GM21515 (cell line): Measurements from ENCODE around the gene RAB40C.

Experiments
- ATAC-seq: cut with Tn5 transposase; IDR thresholded peaks from one replicate; pipeline ENCODE4 v1.9.1; 2021; ENCODE audit not compliant: unreplicated experiment

The RAB40C gene

DNA sequence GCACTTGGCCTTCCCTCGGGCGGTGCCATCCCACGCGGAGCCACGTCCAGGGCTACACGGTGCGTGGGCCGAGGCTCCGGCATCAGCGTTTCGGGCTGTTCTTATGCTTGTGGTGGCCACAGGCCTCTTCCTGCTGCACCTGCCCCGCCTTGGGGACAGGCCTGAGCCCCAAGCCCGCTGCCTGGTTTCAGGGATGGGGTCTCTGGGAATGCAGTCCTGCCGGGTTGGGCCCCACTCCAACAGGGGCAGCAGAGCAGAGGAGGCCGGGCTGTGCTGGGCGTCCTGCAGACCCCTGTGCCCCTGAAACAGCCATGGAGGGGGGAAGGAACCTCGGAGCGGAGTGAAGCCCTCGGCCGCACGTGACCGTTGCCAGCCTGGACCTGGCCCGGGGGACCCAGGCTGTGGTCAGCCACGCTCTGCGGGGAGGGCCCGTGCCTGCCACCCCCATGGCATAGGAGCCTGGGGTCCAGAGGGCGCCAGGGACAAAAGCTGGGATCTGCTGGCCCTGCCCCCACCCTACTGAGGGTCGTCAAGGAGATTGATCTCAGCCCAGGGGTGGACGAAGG is 40.5 kb downstream of the RAB40C start:
- no peak for ATAC-seq

DNA sequence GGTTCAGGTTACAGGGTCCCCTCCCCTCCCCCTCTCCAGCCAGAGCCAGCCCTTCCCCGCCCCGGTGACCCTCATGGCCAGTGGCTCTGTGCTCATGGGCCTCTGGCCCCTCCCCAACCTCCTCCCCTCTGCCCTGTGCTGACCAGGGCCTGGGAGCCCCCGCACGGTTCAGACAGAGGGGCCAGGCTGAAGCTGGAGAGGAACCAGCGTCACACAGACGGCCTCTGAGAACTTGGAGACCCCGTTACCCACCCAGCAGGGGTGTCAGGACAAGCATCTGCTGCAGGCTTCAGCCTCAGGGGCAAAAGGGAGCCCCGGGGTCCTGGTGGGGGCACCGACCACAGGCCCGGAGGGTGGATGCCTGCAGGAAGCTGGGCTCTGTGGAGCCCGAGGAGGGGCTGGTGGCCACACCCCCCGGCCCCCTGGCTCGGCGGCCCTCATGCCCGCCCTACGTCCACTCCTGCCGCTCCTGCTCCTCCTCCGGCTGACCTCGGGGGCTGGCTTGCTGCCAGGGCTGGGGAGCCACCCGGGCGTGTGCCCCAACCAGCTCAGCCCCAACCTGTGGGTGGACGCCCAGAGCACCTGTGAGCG is 41.0 kb downstream of the RAB40C start, which contains the start of gene WFIKKN1:
TSS of gene WFIKKN1 (plus strand) at position 171 of the 591 bp plus-strand sequence. CDS start at position 440, 269 bp downstream.
- no peak for ATAC-seq

DNA sequence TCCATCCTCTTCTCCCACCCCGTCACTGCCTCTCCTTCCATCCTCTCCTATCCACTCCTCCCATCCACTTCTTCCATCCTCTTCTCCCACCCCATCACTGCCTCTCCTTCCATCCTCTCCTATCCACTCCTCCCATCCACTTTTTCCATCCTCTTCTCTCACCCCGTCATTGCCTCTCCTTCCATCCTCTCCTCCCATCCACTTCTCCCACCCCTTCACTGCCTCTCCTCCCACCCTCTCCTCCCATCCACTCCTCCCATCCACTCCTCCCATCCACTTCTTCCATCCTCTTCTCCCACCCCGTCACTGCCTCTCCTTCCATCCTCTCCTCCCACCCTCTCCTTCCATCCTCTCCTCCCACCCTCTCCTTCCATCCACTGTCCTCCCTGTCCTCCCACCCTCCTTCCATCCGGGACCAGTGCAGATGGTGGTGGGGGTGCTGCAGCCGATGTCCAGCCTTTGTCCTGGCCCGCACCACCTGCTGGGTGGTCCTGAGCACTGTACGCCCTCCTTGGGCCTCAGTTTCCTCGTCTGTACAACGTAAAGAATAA is 42.0 kb downstream of the RAB40C start:
- ATAC-seq: no peak

DNA sequence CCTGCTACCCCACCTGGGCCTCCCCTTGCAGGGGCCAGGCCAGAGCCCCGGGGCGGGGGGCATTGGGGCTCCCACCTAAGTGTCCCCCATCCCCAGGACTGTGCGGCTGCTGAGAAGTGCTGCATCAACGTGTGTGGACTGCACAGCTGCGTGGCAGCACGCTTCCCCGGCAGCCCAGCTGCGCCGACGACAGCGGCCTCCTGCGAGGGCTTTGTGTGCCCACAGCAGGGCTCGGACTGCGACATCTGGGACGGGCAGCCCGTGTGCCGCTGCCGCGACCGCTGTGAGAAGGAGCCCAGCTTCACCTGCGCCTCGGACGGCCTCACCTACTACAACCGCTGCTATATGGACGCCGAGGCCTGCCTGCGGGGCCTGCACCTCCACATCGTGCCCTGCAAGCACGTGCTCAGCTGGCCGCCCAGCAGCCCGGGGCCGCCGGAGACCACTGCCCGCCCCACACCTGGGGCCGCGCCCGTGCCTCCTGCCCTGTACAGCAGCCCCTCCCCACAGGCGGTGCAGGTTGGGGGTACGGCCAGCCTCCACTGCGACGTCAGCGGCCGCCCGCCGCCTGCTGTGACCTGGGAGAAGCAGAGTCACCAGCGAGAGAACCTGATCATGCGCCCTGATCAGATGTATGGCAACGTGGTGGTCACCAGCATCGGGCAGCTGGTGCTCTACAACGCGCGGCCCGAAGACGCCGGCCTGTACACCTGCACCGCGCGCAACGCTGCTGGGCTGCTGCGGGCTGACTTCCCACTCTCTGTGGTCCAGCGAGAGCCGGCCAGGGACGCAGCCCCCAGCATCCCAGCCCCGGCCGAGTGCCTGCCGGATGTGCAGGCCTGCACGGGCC is 42.8 kb downstream of the RAB40C start:
- no peak for ATAC-seq

DNA sequence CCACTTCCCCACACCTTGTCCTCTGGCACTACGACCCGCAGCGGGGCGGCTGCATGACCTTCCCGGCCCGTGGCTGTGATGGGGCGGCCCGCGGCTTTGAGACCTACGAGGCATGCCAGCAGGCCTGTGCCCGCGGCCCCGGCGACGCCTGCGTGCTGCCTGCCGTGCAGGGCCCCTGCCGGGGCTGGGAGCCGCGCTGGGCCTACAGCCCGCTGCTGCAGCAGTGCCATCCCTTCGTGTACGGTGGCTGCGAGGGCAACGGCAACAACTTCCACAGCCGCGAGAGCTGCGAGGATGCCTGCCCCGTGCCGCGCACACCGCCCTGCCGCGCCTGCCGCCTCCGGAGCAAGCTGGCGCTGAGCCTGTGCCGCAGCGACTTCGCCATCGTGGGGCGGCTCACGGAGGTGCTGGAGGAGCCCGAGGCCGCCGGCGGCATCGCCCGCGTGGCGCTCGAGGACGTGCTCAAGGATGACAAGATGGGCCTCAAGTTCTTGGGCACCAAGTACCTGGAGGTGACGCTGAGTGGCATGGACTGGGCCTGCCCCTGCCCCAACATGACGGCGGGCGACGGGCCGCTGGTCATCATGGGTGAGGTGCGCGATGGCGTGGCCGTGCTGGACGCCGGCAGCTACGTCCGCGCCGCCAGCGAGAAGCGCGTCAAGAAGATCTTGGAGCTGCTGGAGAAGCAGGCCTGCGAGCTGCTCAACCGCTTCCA is 43.6 kb downstream of the RAB40C start:
- no peak for ATAC-seq

DNA sequence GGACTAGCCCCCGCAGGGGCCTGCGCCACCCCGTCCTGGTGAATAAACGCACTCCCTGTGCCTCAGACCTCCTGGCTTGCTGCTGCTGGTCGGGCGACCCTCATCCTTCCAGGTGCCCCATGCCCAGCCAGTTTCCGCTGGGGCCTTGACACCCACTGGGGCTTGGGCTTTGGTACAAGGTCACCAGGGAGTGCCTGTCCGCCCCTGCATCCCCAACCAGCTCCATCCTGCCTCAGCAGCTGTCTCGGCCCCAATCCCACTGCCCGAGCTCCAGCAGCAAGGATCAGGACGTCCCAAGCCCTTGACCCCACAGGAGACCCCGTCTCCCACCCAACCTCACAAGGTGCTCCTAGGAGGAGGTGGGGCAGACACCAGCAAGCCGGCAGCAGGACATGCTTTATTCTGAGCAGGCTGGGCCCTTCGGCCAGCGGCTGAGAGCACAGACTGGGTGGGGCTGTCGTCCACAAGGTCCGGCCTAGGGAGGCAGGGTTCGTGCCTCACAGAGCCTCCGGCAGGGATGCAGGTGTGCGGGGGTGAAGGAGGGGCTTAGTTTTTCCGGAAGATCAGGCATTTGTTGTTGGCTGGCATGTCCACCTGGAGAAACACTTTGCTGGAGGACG is 44.3 kb downstream of the RAB40C start:
- no peak for ATAC-seq

DNA sequence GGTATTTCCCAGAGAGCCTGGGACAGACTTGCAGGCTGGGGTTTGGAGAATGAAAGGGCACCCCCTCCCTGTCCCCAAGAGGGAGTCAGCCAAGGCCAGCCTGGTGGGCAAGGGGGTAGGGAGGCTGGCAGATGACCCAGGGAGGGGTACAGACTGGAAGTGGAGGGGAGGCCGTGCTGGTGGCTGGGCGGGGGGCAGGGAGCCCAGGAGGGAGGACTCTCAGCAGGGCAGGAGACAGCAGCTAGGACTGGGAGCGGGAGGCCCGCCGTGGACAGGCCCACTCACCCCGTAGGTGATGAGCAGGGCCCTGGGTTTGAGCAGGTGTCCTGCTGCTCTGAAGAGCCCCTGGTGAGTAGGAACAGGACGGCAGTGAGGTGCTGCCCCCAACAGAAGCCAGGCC is 45.1 kb downstream of the RAB40C start:
- ATAC-seq: no peak

DNA sequence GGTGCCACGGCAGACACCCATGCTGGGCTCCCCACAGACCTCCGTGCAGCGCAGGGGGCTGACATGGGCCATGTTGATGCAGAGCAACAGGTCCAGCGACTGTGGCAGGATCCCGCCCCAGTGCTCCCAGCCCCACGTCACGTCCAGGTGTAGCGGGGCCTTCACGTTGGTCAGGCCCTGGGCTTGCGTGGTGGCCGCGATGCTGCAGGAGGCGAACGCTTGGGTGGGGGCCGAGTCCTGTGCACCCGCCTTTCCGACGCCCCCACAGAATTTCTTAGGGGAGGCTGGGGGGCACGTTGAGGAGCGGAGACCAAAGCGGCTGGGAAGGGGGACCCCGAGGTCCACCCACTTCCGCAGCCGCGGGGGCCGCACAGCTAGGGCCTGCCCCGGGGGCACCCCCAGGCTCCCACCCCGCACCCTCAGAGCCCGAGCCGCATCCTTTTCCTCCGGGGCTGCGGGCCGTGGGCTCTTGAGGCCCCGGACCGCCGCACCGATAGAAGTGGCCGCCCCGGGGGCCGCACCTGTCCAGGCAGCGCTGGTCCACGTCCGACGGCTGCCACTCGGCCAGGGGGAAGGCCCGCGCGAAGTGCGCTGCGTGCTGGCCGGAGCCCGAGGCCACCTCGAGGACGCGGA is 45.8 kb downstream of the RAB40C start:
- ATAC-seq: no peak

DNA sequence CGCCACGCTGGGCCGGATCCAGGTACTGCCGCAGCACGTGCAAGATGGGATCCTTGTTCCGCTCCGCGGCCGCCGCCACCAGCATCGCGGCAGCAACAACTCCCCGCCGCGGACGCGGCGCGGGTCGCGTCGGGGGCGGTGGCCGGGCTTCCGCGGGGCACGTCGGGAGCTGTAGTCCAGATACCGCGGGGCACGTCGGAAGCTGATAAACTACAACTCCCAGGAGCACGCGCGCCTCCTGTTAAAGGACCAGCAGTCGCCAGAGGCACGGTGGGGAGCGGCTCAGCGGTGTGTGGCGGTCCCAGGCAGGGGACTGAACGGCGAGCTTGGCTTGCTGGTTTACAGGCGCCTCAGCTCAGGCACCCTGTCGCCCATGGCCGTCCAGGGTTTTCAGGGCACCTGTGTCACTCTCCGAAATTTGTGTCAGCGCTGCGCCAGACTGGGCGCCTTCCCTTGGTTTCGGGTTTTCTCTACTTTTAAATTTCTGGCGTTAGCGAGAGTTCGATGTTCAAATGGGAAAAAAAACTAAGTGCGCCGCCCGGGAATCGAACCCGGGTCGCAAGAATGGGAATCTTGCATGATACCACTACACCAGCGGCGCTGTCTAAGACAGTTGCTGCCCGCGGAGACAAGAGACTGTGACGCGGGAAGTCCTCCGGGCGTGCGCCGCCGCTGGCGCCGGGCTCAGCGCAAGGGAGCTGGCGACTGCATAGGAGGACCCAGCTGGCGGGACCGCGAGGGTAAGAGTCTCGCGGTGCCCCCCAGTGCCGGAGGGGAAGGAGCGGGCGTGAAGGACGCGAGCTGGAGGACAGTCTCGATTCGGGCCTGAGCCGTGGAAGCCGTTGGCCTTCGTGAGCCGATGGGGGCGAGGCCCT is 46.6 kb downstream of the RAB40C start, which contains the start of gene METTL26:
TSS of gene METTL26 (minus strand) at position 100 of the 875 bp plus-strand sequence. CDS start at position 85, 15 bp downstream.
- peak; percentile 69 for ATAC-seq

DNA sequence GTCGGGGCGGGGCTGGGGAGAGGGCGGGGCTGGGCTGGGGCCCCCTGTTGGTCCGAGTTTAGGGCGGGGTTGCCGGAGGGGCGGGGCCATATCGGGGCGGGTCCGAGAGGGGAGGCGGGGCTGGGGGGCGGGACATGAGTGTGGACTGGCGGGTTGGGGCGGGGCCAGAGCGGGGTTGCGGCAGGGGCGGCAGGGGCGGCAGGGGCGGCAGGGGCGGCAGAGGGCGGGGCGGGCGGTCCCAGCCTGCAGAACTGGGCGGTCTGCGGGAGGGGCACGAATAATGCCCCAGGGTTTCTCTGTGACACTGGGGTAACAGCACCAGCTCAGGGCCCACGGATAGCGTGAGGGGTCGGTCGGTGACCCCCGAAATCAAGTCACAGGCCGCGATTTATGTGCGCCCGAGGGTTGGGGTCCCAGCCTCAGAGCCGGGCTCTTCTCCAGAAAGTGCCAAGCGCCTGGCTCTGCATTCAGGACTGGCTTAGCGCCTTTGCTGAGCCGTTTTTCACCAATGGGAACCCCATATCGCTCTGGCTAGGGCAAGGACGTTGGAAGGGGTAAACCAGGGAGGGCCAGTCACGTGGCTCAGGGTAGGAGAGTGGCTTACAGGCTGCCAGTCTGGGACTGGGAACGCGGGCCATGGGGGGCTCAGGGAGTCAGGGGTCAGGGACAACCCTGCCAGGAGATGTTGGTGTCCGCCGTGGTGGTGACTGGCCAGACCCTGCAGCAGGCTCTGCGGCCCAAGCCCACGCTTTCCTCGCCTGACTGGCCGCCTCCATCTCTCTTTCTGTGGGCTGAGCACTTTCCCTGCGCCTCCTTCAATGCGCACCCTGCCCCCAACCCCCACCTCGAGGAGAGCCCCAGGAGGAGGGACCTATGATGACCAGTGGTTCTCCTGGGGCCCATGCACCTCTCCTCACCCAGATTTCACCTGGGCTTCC is 47.5 kb downstream of the RAB40C start:
- ATAC-seq: no peak

DNA sequence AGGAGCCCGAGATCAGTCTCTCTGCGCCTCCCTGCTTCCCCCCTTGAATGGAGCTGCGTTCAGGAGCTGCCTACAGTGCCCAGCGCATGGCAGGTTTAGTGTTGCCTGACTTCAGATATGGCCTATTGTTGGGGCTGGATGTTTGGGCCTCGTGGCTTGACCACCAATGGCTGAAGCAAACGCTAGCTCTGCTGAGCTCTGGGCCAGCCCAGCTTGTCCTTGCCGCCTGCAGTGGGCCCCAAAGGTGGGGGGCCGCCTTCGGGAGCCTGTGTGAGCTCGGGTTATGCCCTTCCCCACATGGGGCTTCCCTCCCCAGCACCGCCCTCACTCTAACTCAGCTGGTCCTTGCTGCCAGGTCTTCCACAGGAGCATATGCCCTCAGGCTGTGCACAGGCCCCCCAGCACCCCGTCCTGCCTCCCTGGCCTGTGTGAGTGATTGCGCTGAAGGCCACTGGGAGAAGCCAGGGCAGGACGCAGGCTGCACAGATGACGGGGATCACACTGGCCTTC is 48.2 kb downstream of the RAB40C start:
- ATAC-seq: no peak

DNA sequence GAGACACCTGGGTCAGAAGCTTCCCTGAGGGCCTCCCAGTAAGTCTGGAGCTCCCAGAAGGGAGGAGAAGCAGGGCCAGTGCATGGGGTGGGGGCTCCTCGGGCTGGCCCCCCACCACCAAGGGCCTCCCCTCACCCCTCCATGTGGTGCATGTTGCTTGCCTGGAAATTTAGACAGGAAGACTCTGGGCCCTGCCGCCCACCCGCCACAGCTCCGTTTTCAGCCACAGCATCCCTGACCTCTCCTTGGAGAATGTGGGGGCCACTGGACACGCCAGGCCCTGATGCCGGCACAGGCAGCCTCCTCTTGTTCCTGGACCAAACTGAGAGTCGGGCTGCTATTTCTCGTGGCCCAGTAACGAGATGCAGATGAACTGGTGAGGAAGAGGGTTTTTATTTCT is 49.0 kb downstream of the RAB40C start:
- ATAC-seq: no peak

DNA sequence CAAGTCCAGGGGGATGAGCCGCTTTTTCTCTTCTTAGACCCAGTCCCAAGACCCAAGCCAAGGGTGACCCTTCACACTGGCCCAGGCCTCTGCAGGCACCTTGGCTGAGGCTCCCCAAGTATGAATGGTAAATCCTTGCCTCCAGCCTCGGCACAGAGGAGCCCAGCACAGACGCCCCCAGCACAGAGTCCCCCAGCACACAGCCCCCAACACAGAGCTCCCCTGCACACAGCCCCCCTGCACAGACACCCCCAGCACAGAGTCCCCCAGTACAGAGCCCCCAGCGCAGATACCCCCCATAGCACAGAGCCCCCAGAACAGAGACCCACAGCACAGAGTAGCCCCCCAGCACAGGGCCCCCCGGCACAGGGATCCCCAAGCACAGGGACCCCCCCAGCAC is 50.7 kb downstream of the RAB40C start:
- no peak for ATAC-seq

DNA sequence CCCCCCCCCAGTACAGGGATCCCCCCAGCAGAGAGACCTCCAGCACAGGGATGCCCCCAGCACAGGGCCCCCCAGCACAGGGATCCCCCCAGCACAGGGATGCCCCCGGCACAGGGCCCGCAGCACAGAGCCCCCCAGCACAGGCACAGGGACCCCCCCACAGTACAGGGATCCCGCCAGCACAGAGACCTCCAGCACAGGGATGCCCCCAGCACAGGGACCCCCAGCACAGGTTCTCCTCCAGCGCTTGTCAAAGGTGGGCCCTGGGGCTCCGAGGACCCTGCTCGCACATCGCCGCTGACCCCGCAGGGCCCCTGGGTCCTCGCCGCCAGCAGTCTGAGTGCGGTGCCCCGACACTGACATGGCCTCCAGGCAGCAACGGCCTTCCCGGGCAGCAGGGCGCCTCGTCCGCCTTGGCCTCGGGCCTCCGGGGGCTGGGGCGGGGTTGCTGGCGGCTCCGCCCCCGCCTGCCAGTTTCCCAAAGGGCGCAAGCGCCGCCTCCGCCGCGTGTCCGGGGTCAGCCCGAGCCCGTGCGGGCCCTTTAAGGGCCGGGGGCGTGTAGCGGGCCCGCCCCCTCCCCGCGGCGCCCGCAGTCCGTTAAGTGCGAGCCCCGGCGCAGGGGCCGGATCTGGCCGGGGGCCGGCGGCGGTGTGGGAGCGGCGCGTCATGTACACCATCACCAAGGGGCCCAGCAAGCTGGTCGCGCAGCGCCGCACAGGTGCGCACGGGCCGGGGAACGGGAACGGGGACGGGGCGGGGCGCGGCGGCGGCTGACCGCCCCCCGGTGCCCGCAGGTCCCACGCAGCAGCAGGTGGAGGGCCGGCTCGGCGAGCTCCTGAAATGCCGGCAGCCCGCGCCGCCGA is 51.7 kb downstream of the RAB40C start, which contains the start of gene MCRIP2:
TSS of gene MCRIP2 (plus strand) at position 503 of the 863 bp plus-strand sequence. CDS start at position 667, 164 bp downstream.
- ATAC-seq: peak; percentile 40

DNA sequence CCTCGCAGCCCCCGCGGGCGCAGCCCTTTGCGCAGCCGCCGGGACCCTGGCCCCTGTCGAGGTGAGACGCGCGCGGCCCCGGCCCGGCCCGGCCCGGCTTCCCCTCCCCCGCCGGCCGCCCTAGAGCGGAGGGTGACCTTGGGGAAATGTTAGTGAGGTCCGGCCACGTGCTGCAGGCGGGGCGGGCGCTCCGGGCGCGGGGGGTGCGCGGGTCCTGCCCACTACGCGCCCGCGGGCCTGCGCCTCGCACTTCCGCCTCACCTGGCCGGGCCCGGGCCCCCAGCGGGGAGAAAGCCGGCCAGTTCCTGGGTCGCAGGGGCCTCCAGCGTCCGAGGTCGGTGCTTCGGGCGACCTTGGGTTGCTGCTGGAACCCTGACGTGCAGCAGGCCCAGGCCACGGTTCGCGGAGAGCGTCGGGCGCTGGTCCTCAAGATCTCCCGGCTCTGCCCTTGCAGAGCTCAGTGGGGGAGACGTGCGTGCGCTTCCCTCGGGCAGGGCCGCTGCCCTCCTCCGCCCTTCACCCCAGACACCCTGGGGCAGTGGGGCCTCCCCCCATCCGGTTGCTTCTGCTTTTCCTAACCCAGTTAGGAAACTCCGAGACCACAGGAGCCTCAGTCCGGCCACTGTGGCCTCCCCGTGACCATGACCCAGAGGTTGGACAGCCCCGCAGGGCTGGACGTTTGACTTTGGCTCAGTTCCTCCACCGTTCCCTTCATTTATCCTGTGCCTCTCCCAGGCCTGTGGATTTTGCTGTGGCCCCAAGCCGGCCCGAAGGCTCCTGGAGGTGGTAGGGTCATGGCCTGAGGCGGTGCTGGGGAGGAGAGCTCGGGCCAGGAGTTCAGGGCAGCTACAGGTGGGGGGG is 52.6 kb downstream of the RAB40C start:
- ATAC-seq: peak; percentile 28

DNA sequence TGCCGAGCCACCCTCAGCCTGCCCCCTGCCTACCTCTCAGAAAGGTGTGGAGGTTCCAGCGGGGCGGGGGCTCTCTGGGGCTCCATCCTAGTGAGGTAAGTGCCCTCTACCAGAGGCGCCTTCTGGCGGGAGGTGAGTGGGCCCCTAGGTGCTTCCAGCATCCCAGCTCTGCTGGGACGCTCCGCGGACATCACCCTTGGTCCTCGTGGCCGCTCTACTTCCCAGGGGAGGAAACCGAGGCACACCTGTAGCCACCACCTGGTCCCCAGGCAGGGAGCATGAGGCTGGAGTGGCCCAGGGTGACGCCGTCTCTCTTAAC is 53.1 kb downstream of the RAB40C start:
- no peak for ATAC-seq
